ENCODE results near the gene PDCD2L. TPM values are rescaled to one million over a fixed set of nuclear protein-coding genes. Genes with fewer than 3 reads are reported as not detected.

PDCD2L gene
- total and polyA plus RNA-seq, 2 experiments from 2014 or later = 6.3 to 9.8 TPM

DNA sequence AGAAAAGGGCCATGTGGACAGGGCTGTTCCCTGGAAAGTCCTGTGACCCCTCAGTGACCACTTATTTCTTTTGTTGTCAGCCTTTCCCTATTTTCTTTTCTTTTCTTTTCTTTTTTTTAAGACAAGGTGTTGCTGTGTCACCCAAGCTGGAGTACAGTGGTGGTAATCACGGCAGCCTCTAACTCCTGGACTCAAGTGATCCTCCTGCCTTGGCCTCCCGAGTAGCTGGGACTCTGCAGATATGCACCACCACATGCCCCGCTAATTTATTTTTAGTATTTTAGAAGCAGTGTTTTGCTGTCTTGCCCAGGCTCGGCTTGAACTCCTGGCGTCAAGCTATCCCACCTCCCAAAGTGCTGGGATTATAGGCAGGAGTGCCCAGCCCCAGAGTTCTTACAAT, 40.3 kb upstream of the PDCD2L start:
- Histone ChIP-seq H3K27ac (no peak overlapping the region), H4K20me1 (ENCODE audit: insufficient read depth, poor library complexity, severe bottlenecking) (no peaks in the 10 kb centered on the region), H3K36me3 (replicated peaks; ENCODE audit: insufficient read depth, low read depth) (no peaks in the 10 kb centered on the region), H2AFZ (no peak overlapping the region), H3K9me3 (ENCODE audit: low read depth) (no peaks in the 10 kb centered on the region), H3K27me3 (no peaks in the 10 kb centered on the region), H3K4me3 (no peak overlapping the region), H3K9me2 (replicated peaks; ENCODE audit: insufficient read depth) (no peaks in the 10 kb centered on the region), H3K79me2 (peaks cover 32% of the 10 kb centered on the region), H3K4me1 (ENCODE audit: insufficient read depth) (peaks cover 11% of the 10 kb centered on the region), H3K4me2 (no peak overlapping the region)
- TF ChIP-seq EZH2phosphoT487 (IDR thresholded peaks at IDR 0.05; ENCODE audit: low read depth, severe bottlenecking, unreplicated experiment) (no peak), EZH2 (IDR thresholded peaks at IDR 0.05; ENCODE audit: borderline replicate concordance) (no peak)
- TF ChIP-seq, protein P1, sequence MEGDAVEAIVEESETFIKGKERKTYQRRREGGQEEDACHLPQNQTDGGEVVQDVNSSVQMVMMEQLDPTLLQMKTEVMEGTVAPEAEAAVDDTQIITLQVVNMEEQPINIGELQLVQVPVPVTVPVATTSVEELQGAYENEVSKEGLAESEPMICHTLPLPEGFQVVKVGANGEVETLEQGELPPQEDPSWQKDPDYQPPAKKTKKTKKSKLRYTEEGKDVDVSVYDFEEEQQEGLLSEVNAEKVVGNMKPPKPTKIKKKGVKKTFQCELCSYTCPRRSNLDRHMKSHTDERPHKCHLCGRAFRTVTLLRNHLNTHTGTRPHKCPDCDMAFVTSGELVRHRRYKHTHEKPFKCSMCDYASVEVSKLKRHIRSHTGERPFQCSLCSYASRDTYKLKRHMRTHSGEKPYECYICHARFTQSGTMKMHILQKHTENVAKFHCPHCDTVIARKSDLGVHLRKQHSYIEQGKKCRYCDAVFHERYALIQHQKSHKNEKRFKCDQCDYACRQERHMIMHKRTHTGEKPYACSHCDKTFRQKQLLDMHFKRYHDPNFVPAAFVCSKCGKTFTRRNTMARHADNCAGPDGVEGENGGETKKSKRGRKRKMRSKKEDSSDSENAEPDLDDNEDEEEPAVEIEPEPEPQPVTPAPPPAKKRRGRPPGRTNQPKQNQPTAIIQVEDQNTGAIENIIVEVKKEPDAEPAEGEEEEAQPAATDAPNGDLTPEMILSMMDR (IDR thresholded peaks at IDR 0.05; ENCODE audit: poor library complexity) = no peak
- no peak for DNase-seq (ENCODE audit: low spot score)
- WGBS (ENCODE audit: low lambda C conversion rate, missing lambda C conversion rate) = 86% methylated on average over 5 of the region's 5 CpGs

DNA sequence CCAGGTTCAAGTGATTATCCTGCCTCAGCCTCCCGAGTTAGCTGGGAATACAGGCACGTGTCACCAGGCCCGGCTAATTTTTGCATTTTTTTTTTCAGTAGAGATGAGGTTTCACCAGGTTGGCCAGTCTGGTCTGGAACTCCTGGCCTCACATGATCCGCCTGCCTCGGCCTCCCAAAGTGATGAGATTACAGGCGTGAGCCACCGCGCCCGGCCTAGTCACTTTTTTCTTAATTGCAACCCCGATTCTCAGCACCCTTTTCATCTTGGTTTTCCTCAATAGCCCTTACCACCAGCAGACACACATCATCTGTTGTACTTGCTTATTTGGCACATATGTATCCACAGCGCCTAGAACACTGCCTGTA, 39.8 kb upstream of the PDCD2L start:
- Histone ChIP-seq H3K9me2 (replicated peaks; ENCODE audit: insufficient read depth) (no peaks in the 10 kb centered on the region), H3K27me3 (no peaks in the 10 kb centered on the region), H2AFZ (peak overlapping the region; percentile 99), H4K20me1 (ENCODE audit: insufficient read depth, poor library complexity, severe bottlenecking) (no peaks in the 10 kb centered on the region), H3K79me2 (peaks cover 32% of the 10 kb centered on the region), H3K4me2 (peak overlapping the region; percentile 92), H3K4me3 (peak overlapping the region; percentile 99), H3K9me3 (ENCODE audit: low read depth) (no peaks in the 10 kb centered on the region), H3K4me1 (ENCODE audit: insufficient read depth) (peaks cover 11% of the 10 kb centered on the region), H3K27ac (peak overlapping the region; percentile 65), H3K36me3 (replicated peaks; ENCODE audit: insufficient read depth, low read depth) (no peaks in the 10 kb centered on the region)
- TF ChIP-seq EZH2 (IDR thresholded peaks at IDR 0.05; ENCODE audit: borderline replicate concordance) (no peak), EZH2phosphoT487 (IDR thresholded peaks at IDR 0.05; ENCODE audit: low read depth, severe bottlenecking, unreplicated experiment) (no peak)
- TF ChIP-seq, protein P1 (IDR thresholded peaks at IDR 0.05; ENCODE audit: poor library complexity) = no peak
- no peak for DNase-seq (ENCODE audit: low spot score)
- WGBS (ENCODE audit: low lambda C conversion rate, missing lambda C conversion rate) = 82% methylated on average over 11 of the region's 11 CpGs

DNA sequence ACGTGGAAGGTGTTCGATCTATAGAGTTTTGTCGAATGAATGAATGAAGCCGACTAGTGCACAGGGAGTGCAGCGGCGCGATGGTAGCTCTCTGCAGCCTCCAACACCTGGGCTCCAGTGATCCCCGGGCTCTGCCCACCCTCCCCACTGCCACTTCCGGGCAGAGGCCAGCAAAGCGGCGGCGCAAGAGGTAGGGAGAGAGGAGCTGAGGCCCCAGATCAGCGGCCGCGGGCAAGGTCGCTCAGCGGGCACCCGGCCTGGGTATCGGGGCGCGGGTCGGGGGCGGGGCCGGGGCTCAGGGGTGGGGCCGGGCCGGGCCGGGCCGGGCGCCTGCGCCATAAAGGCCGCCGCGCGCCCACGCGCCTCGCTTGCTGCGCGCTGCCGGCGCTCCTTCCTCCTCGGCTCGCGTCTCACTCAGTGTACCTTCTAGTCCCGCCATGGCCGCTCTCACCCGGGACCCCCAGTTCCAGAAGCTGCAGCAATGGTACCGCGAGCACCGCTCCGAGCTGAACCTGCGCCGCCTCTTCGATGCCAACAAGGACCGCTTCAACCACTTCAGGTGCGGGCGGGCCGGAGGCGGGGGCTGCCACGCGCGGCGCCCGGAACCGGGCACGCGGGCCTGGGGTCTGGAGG, 39.3 kb upstream of the PDCD2L start, which contains the start of gene GPI:
Gene GPI (plus strand): TSS at position 367 of the 633 bp plus-strand sequence. CDS start 71 bp downstream, at position 438.
- peak; percentile 81 for DNase-seq (ENCODE audit: low spot score)

More for the DNA sequence above, 39.3 kb upstream of the PDCD2L start, which contains the start of gene GPI:
- Histone ChIP-seq H3K4me1 (ENCODE audit: insufficient read depth) (peaks cover 11% of the 10 kb centered on the region), H3K9me3 (ENCODE audit: low read depth) (no peaks in the 10 kb centered on the region), H3K79me2 (peaks cover 32% of the 10 kb centered on the region), H3K4me3 (peak within 1 kb of the TSS; percentile 99), H4K20me1 (ENCODE audit: insufficient read depth, poor library complexity, severe bottlenecking) (no peaks in the 10 kb centered on the region), H3K4me2 (peak within 1 kb of the TSS; percentile 92), H3K36me3 (replicated peaks; ENCODE audit: insufficient read depth, low read depth) (no peaks in the 10 kb centered on the region), H2AFZ (peak within 1 kb of the TSS; percentile 99), H3K9me2 (replicated peaks; ENCODE audit: insufficient read depth) (no peaks in the 10 kb centered on the region), H3K27ac (peak within 1 kb of the TSS; percentile 75), H3K27me3 (no peaks in the 10 kb centered on the region)
- TF ChIP-seq EZH2phosphoT487 (IDR thresholded peaks at IDR 0.05; ENCODE audit: low read depth, severe bottlenecking, unreplicated experiment) = no peak
- TF ChIP-seq, protein P1 (IDR thresholded peaks at IDR 0.05; ENCODE audit: poor library complexity) = no peak
- TF ChIP-seq EZH2 (IDR thresholded peaks at IDR 0.05; ENCODE audit: borderline replicate concordance) = no peak
- 4% methylated on average over 24 of the region's 67 CpGs for WGBS (ENCODE audit: low lambda C conversion rate, missing lambda C conversion rate)

Measured in hepatocyte (in vitro differentiated cells).